Retinal pigment epithelial cell (primary cell): ENCODE measurements around the gene YIPF6.
A peak's percentile ranks its signal among the peaks of the same experiment; 100 is the strongest.
"Not testable (repeated sequence)": the region's sequence is repeated elsewhere in the genome, so short reads cannot be mapped to it uniquely, and the experiment has no call there.

Experiments
- DNase-seq: peaks from one replicate; pipeline ENCODE4 v3.0.0-alpha.2; 2010; ENCODE audit warnings: low read depth
- H3K4me3 ChIP-seq: 2 replicates; pipeline ENCODE4 v1.5.1; 2011; ENCODE audit warnings: mild to moderate bottlenecking, low read length, control low read depth, moderate library complexity
- TF ChIP-seq, protein P1 (sequence below): conservative IDR thresholded peaks from 2 replicates; pipeline ENCODE4 v1.5.1; 2011; ENCODE audit warnings: low read depth, low read length, control low read depth, inconsistent platforms

Gene YIPF6

DNA sequence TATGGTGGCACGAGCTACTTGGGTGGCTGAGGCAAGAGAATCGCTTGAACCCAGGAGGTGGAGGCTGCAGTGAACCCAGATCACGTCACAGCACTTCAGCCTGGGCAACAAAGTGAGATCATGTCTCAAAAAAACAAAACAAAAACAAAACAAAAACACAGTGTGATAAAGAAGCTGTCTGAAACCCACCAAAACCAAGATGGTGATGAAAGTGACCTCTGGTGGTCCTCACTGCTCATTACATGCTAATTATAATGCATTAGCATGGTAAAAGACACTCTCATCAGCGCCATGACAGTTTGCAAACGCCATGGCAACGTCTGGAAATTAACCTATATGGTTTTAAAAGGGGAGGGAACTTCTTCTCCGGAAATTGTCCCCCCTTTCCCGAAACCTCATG lies 36.2 kb upstream of the YIPF6 start:
- no peak for DNase-seq
- TF ChIP-seq, protein P1, sequence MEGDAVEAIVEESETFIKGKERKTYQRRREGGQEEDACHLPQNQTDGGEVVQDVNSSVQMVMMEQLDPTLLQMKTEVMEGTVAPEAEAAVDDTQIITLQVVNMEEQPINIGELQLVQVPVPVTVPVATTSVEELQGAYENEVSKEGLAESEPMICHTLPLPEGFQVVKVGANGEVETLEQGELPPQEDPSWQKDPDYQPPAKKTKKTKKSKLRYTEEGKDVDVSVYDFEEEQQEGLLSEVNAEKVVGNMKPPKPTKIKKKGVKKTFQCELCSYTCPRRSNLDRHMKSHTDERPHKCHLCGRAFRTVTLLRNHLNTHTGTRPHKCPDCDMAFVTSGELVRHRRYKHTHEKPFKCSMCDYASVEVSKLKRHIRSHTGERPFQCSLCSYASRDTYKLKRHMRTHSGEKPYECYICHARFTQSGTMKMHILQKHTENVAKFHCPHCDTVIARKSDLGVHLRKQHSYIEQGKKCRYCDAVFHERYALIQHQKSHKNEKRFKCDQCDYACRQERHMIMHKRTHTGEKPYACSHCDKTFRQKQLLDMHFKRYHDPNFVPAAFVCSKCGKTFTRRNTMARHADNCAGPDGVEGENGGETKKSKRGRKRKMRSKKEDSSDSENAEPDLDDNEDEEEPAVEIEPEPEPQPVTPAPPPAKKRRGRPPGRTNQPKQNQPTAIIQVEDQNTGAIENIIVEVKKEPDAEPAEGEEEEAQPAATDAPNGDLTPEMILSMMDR, result peak; percentile 57
- no peak overlapping the region for H3K4me3 ChIP-seq

DNA sequence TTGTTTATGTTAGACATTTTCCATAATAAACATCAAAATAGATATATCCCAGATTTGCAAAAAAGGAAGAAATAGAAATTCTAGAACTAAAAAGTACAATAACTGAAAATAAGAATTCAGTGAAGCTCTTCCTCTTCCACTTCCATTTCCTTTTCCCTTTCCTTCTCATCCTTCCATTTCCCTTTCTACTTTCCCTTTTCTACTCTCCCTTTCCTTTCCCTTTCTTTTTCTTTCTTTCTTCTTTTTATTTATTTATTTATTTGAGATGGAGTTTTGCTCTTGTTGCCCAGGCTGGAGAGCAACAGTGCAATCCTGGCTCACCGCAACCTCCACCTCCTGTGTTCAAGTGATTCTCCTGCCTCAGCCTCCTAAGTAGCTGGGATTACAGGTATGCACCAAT lies 35.0 kb upstream of the YIPF6 start:
- no peak for DNase-seq
- TF ChIP-seq, protein P1, result no peak
- no peak overlapping the region for H3K4me3 ChIP-seq

- DNase-seq, result no peak
- no peak overlapping the region for H3K4me3 ChIP-seq
- TF ChIP-seq, protein P1, result no peak
These were observed 34.1 kb upstream of the YIPF6 start for GRCh38 chrX:68464796-68465195.

DNA sequence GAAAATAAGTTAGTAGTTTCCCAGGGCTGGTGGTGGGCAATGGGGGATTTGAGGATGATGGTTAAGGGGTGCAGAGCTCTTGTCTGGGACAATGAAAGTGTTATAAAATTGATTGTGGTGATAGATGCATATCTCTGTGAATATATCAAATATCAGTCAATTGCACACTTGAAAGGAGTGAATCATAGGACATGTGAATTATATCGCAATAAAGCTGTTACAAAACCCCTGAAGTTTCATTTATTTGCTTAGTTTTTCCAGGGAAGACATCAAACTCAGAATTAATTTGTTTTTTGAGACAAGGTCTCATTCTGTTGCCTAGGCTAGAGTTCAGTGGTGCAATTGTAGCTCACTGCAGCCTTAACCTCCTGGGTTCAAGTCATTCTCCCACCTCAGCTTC lies 17.9 kb upstream of the YIPF6 start:
- TF ChIP-seq, protein P1, result no peak
- no peak overlapping the region for H3K4me3 ChIP-seq
- DNase-seq, result no peak

GRCh38 chrX:68486198-68486597 lies 12.7 kb upstream of the YIPF6 start:
- DNase-seq, H3K4me3 ChIP-seq: not testable (repeated sequence)

- no peak for DNase-seq
- H3K4me3 ChIP-seq, result no peak overlapping the region
- TF ChIP-seq, protein P1, result no peak
These were observed 11.6 kb upstream of the YIPF6 start for GRCh38 chrX:68487254-68487653.

DNA sequence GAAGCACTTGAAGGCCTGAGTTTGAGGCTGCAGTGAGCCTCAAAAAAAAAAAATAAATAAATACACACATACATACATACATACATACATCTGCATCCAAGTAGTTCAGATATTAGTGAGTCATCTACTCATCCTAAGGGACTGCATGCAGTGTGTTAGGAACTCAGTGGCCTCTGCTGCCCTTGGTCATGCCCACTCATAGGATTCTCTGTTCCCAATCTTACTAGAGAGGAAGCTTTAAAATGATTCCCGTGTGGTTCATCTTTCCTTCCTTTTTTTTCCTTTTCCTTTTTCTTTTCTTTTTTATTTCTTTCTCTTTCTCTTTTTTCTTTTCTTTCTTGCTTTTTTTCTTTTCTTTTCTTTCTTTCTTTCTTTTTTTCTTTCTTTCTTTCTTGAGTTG lies 10.9 kb upstream of the YIPF6 start:
- no peak overlapping the region for H3K4me3 ChIP-seq
- TF ChIP-seq, protein P1, result no peak
- no peak for DNase-seq

GRCh38 chrX:68488657-68489056 lies 10.2 kb upstream of the YIPF6 start:
- H3K4me3 ChIP-seq, result no peak overlapping the region
- TF ChIP-seq, protein P1, result no peak
- no peak for DNase-seq
